Liver (tissue), 3 donors: Measurements from ENCODE around the gene EPHB2.

ENCODE experiments used
- EGR1 ChIP-seq, 2 donors: IDR thresholded peaks; 2 replicates each; pipeline ENCODE4 v1.6.1; 2016 to 2018; ENCODE audit warnings: antibody characterized with exemption in 2 of 2, low read depth in 2 of 2
- FOXA1 ChIP-seq: IDR thresholded peaks from 2 replicates; pipeline ENCODE4 v1.6.1; 2016; ENCODE audit warnings: antibody characterized with exemption
- GABPA ChIP-seq, 2 donors: IDR thresholded peaks in 1 of 2; conservative IDR thresholded peaks in 1 of 2; 2 replicates each; pipeline ENCODE4 v1.6.1; 2016; ENCODE audit warnings: antibody characterized with exemption in 2 of 2, mild to moderate bottlenecking in 1 of 2, moderate library complexity in 1 of 2
- JUND ChIP-seq, 2 donors: IDR thresholded peaks; 2 replicates each; pipeline ENCODE4 v1.6.1; 2016; ENCODE audit warnings: antibody characterized with exemption in 2 of 2
- NR2F2 ChIP-seq: IDR thresholded peaks from 2 replicates; pipeline ENCODE4 v1.6.1; 2016; ENCODE audit warnings: antibody characterized with exemption
- RAD21 ChIP-seq, 2 donors: IDR thresholded peaks; 2 replicates each; pipeline ENCODE4 v1.6.1; 2016; ENCODE audit warnings: antibody characterized with exemption in 2 of 2, mild to moderate bottlenecking in 2 of 2
- SP1 ChIP-seq: IDR thresholded peaks from 2 replicates; pipeline ENCODE4 v1.6.1; 2018; ENCODE audit warnings: antibody characterized with exemption, mild to moderate bottlenecking
- TF ChIP-seq, protein P1 (sequence below): fragments of 150-350 bp; IDR thresholded peaks from 2 replicates; pipeline ENCODE4 v1.5.1; 2017; ENCODE audit warnings: improper control_type of control experiment, low read depth, low read length; ENCODE audit not compliant: missing input control
- TF ChIP-seq, protein P2 (sequence below): IDR thresholded peaks from 2 replicates; pipeline ENCODE4 v1.6.1; 2016; ENCODE audit warnings: antibody characterized with exemption
- TF ChIP-seq, protein P3 (sequence below): IDR thresholded peaks from 2 replicates; pipeline ENCODE4 v1.6.1; 2016; ENCODE audit warnings: antibody characterized with exemption
- TF ChIP-seq, protein P4 (sequence below): IDR thresholded peaks from 2 replicates; pipeline ENCODE4 v1.6.1; 2016; ENCODE audit warnings: antibody characterized with exemption, mild to moderate bottlenecking
- TF ChIP-seq, protein P5 (sequence below): IDR thresholded peaks from 2 replicates; pipeline ENCODE4 v1.6.1; 2016; ENCODE audit warnings: antibody characterized with exemption
- donor health status: healthy.
- donor health status: healthy.

DNA sequence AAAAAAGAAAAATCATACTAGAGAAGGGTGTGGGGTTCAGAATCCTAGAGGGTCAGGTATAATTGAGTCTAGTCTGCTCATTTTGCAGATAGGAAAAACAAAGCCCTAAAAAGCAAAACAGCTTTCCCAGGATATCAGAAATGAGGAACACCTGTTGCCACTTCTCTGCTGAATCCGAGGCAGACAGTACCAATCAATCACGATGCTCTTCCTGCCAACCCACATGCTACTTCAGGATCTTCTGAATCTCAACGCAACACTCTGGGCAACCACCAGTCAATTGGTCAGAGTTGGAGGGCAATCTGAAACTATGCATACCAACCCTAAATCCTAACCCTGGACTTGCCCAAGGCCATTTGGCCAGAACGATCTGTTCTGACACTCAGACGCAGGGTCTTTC is 128.3 kb downstream of the EPHB2 start:
- TF ChIP-seq, protein P1, sequence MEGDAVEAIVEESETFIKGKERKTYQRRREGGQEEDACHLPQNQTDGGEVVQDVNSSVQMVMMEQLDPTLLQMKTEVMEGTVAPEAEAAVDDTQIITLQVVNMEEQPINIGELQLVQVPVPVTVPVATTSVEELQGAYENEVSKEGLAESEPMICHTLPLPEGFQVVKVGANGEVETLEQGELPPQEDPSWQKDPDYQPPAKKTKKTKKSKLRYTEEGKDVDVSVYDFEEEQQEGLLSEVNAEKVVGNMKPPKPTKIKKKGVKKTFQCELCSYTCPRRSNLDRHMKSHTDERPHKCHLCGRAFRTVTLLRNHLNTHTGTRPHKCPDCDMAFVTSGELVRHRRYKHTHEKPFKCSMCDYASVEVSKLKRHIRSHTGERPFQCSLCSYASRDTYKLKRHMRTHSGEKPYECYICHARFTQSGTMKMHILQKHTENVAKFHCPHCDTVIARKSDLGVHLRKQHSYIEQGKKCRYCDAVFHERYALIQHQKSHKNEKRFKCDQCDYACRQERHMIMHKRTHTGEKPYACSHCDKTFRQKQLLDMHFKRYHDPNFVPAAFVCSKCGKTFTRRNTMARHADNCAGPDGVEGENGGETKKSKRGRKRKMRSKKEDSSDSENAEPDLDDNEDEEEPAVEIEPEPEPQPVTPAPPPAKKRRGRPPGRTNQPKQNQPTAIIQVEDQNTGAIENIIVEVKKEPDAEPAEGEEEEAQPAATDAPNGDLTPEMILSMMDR, result no peak
- no peak for TF ChIP-seq SP1
- TF ChIP-seq NR2F2, result no peak
- TF ChIP-seq, protein P2, sequence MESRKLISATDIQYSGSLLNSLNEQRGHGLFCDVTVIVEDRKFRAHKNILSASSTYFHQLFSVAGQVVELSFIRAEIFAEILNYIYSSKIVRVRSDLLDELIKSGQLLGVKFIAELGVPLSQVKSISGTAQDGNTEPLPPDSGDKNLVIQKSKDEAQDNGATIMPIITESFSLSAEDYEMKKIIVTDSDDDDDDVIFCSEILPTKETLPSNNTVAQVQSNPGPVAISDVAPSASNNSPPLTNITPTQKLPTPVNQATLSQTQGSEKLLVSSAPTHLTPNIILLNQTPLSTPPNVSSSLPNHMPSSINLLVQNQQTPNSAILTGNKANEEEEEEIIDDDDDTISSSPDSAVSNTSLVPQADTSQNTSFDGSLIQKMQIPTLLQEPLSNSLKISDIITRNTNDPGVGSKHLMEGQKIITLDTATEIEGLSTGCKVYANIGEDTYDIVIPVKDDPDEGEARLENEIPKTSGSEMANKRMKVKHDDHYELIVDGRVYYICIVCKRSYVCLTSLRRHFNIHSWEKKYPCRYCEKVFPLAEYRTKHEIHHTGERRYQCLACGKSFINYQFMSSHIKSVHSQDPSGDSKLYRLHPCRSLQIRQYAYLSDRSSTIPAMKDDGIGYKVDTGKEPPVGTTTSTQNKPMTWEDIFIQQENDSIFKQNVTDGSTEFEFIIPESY, result no peak
- no peak for TF ChIP-seq EGR1 (IDR thresholded peaks at IDR 0.05; ENCODE audit: low read depth in 2 of 2)
- no peak for TF ChIP-seq RAD21 (IDR thresholded peaks at IDR 0.05)
- TF ChIP-seq, protein P3, sequence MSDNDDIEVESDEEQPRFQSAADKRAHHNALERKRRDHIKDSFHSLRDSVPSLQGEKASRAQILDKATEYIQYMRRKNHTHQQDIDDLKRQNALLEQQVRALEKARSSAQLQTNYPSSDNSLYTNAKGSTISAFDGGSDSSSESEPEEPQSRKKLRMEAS, result no peak
- TF ChIP-seq, protein P4, sequence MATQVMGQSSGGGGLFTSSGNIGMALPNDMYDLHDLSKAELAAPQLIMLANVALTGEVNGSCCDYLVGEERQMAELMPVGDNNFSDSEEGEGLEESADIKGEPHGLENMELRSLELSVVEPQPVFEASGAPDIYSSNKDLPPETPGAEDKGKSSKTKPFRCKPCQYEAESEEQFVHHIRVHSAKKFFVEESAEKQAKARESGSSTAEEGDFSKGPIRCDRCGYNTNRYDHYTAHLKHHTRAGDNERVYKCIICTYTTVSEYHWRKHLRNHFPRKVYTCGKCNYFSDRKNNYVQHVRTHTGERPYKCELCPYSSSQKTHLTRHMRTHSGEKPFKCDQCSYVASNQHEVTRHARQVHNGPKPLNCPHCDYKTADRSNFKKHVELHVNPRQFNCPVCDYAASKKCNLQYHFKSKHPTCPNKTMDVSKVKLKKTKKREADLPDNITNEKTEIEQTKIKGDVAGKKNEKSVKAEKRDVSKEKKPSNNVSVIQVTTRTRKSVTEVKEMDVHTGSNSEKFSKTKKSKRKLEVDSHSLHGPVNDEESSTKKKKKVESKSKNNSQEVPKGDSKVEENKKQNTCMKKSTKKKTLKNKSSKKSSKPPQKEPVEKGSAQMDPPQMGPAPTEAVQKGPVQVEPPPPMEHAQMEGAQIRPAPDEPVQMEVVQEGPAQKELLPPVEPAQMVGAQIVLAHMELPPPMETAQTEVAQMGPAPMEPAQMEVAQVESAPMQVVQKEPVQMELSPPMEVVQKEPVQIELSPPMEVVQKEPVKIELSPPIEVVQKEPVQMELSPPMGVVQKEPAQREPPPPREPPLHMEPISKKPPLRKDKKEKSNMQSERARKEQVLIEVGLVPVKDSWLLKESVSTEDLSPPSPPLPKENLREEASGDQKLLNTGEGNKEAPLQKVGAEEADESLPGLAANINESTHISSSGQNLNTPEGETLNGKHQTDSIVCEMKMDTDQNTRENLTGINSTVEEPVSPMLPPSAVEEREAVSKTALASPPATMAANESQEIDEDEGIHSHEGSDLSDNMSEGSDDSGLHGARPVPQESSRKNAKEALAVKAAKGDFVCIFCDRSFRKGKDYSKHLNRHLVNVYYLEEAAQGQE, result no peak
- TF ChIP-seq, protein P5, sequence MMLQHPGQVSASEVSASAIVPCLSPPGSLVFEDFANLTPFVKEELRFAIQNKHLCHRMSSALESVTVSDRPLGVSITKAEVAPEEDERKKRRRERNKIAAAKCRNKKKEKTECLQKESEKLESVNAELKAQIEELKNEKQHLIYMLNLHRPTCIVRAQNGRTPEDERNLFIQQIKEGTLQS, result no peak
- no peak for TF ChIP-seq JUND (IDR thresholded peaks at IDR 0.05)
- no peak for TF ChIP-seq FOXA1
- no peak for TF ChIP-seq GABPA (IDR thresholded peaks at IDR 0.05 in 1 of 2, conservative IDR thresholded peaks at IDR 0.05 in 1 of 2)
